ENCODE results near the gene MYOD1. TPM values are rescaled to one million over a fixed set of nuclear protein-coding genes. Genes with fewer than 3 reads are reported as not detected.

The MYOD1 gene
- not detected in 5 replicates for total RNA-seq (2022; extraction: Qiagen RNA extraction; ENCODE audit: low read depth)

GRCh38 chr11:17719028-17719937 lies at the start of gene MYOD1:
TSS of gene MYOD1 (plus strand) at chr11:17719571. CDS start at chr11:17719783, 212 bp downstream.

GRCh38 chr11:17734418-17734911 lies 15.1 kb downstream of the MYOD1 start, which contains the start of gene KCNC1:
TSS of gene KCNC1 (plus strand) at chr11:17734781. CDS start at chr11:17736003, 1,222 bp downstream.

Other genes starting within 250 kb of the MYOD1 start
- gene ABCC8, start 242.7 kb upstream of the MYOD1 start, total RNA-seq (2022; extraction: Qiagen RNA extraction; ENCODE audit: low read depth): 1.1 to 4.1 TPM (median 1.8 TPM) in 5 replicates
- gene USH1C, start 175.2 kb upstream of the MYOD1 start, total RNA-seq (2022; extraction: Qiagen RNA extraction; ENCODE audit: low read depth): 0.74 to 1.5 TPM (median 1.3 TPM) in 5 replicates
- not detected in 5 replicates for gene OTOG, start 172.3 kb upstream of the MYOD1 start, total RNA-seq (2022; extraction: Qiagen RNA extraction; ENCODE audit: low read depth)
- gene KCNC1, start 15.2 kb downstream of the MYOD1 start, total RNA-seq (2022; extraction: Qiagen RNA extraction; ENCODE audit: low read depth): 0.07 to 0.18 TPM (median 0.07 TPM) in 5 replicates

All from A549 treated with RU486 at 1 μM for 4 hours (cell line).